ENCODE measurements around the gene MLLT10. TPM values are rescaled to one million over a fixed set of nuclear protein-coding genes. Genes with fewer than 3 reads are reported as not detected.
"Not testable (repeated sequence)": the region's sequence is repeated elsewhere in the genome, so short reads cannot be mapped to it uniquely, and the experiment has no call there.

The MLLT10 gene
- total RNA-seq, 1 donor from 2014 or later, result 43.9 TPM

DNA sequence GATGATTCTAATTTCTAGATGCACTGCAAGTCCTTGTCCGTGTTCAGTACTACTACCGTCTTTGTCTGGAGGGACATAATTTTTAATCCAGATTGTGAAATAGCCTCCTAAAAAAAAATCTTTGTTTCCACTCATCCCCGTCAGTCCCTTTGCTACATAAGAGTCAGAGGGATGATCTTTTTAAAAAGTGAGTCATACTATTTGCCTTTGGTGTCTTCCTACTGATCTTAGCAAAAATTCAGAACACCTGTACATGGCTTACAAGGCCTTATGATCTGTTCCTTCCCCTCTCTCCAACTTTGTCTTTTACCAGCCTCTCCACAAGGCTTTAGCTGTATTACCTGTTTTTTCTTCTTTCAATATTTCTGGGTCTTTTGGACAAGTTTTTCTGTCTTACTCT lies 173.5 kb downstream of the MLLT10 start:
- Mint-ChIP-seq H3K4me1 (ENCODE audit: unreplicated experiment) (peaks cover 7% of the 10 kb centered on the region), H3K27me3 (ENCODE audit: unreplicated experiment) (no peaks in the 10 kb centered on the region), H3K27ac (ENCODE audit: unreplicated experiment) (no peak overlapping the region), H3K4me3 (ENCODE audit: unreplicated experiment) (no peak overlapping the region), H3K9me3 (ENCODE audit: unreplicated experiment) (no peaks in the 10 kb centered on the region), H3K36me3 (ENCODE audit: unreplicated experiment) (peaks cover 18% of the 10 kb centered on the region)
- DNase-seq (ENCODE audit: extremely low spot score, unreplicated experiment), result no peak
- TF ChIP-seq, protein P1, sequence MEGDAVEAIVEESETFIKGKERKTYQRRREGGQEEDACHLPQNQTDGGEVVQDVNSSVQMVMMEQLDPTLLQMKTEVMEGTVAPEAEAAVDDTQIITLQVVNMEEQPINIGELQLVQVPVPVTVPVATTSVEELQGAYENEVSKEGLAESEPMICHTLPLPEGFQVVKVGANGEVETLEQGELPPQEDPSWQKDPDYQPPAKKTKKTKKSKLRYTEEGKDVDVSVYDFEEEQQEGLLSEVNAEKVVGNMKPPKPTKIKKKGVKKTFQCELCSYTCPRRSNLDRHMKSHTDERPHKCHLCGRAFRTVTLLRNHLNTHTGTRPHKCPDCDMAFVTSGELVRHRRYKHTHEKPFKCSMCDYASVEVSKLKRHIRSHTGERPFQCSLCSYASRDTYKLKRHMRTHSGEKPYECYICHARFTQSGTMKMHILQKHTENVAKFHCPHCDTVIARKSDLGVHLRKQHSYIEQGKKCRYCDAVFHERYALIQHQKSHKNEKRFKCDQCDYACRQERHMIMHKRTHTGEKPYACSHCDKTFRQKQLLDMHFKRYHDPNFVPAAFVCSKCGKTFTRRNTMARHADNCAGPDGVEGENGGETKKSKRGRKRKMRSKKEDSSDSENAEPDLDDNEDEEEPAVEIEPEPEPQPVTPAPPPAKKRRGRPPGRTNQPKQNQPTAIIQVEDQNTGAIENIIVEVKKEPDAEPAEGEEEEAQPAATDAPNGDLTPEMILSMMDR (IDR thresholded peaks at IDR 0.05), result no peak

- DNase-seq (ENCODE audit: extremely low spot score, unreplicated experiment), result no peak
- Mint-ChIP-seq H3K4me3 (ENCODE audit: unreplicated experiment) (no peak overlapping the region), H3K27ac (ENCODE audit: unreplicated experiment) (no peak overlapping the region), H3K36me3 (ENCODE audit: unreplicated experiment) (peaks cover 29% of the 10 kb centered on the region), H3K27me3 (ENCODE audit: unreplicated experiment) (no peaks in the 10 kb centered on the region), H3K9me3 (ENCODE audit: unreplicated experiment) (no peaks in the 10 kb centered on the region), H3K4me1 (ENCODE audit: unreplicated experiment) (peaks cover 13% of the 10 kb centered on the region)
- TF ChIP-seq, protein P1 (IDR thresholded peaks at IDR 0.05), result no peak
These were observed 178.9 kb downstream of the MLLT10 start for GRCh38 chr10:21712975-21713374.

- no peak overlapping the region for H3K27ac Mint-ChIP-seq (ENCODE audit: unreplicated experiment)
- peaks cover 28% of the 10 kb centered on the region for H3K36me3 Mint-ChIP-seq (ENCODE audit: unreplicated experiment)
- DNase-seq (ENCODE audit: extremely low spot score, unreplicated experiment), result no peak
- no peaks in the 10 kb centered on the region for H3K27me3 Mint-ChIP-seq (ENCODE audit: unreplicated experiment)
- no peaks in the 10 kb centered on the region for H3K9me3 Mint-ChIP-seq (ENCODE audit: unreplicated experiment)
- TF ChIP-seq, protein P1 (IDR thresholded peaks at IDR 0.05), result no peak
- peaks cover 19% of the 10 kb centered on the region for H3K4me1 Mint-ChIP-seq (ENCODE audit: unreplicated experiment)
- H3K4me3 Mint-ChIP-seq (ENCODE audit: unreplicated experiment), result no peak overlapping the region
These were observed 181.6 kb downstream of the MLLT10 start for GRCh38 chr10:21715531-21716195.

GRCh38 chr10:21717437-21718054 lies 183.5 kb downstream of the MLLT10 start:
- not testable (repeated sequence) for H3K9me3 Mint-ChIP-seq (ENCODE audit: unreplicated experiment); DNase-seq (ENCODE audit: extremely low spot score, unreplicated experiment); H3K27ac Mint-ChIP-seq (ENCODE audit: unreplicated experiment); H3K27me3 Mint-ChIP-seq (ENCODE audit: unreplicated experiment); H3K4me3 Mint-ChIP-seq (ENCODE audit: unreplicated experiment)
- H3K36me3 Mint-ChIP-seq (ENCODE audit: unreplicated experiment), result peaks cover 28% of the 10 kb centered on the region
- H3K4me1 Mint-ChIP-seq (ENCODE audit: unreplicated experiment), result peaks cover 28% of the 10 kb centered on the region

GRCh38 chr10:21719502-21719901 lies 185.5 kb downstream of the MLLT10 start:
- Mint-ChIP-seq H3K27ac (ENCODE audit: unreplicated experiment) (no peak overlapping the region), H3K27me3 (ENCODE audit: unreplicated experiment) (no peaks in the 10 kb centered on the region), H3K4me3 (ENCODE audit: unreplicated experiment) (no peak overlapping the region), H3K9me3 (ENCODE audit: unreplicated experiment) (no peaks in the 10 kb centered on the region), H3K4me1 (ENCODE audit: unreplicated experiment) (peaks cover 32% of the 10 kb centered on the region), H3K36me3 (ENCODE audit: unreplicated experiment) (peaks cover 14% of the 10 kb centered on the region)
- TF ChIP-seq, protein P1 (IDR thresholded peaks at IDR 0.05), result no peak
- DNase-seq (ENCODE audit: extremely low spot score, unreplicated experiment), result no peak

Data from osteocyte (in vitro differentiated cells).